Measurements from ENCODE around the gene PSTPIP1. TPM values are rescaled to one million over a fixed set of nuclear protein-coding genes. Genes with fewer than 3 reads are reported as not detected.

Gene PSTPIP1
- total and polyA plus RNA-seq, 10 of the 15 experiments (the other 5 are each of a cell fraction or from before 2014, with no cell fraction given) = 0.50 to 29.3 (median 14.5) TPM

DNA sequence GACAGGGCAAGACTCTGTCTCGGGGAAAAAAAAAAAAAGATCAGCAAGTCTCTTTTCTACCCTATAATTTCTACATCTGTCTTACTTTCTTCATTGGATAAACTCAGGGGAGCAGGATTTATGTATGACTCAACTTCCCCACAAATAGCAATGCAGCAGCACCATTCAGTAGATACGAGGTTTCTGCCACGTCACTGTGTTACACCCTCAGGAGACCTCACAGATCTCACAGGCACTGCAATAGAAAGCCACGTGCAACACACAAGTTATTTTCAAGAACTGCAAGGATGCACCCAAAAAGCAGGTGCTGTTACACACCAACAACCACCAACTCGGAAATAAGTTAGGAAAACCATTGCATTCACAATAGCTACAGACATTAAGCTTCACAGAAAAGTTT is 45.7 kb downstream of the PSTPIP1 start:
- in situ Hi-C loops (cut with MboI) (no loop called here), intact Hi-C loops (cut with micrococcal nuclease; ENCODE audit: unreplicated experiment) (no loop called here)
- no peaks in the 10 kb centered on the region for H3K79me2 ChIP-seq (ENCODE audit: control insufficient read depth, insufficient read depth, low read length)
- TF ChIP-seq, protein P1, sequence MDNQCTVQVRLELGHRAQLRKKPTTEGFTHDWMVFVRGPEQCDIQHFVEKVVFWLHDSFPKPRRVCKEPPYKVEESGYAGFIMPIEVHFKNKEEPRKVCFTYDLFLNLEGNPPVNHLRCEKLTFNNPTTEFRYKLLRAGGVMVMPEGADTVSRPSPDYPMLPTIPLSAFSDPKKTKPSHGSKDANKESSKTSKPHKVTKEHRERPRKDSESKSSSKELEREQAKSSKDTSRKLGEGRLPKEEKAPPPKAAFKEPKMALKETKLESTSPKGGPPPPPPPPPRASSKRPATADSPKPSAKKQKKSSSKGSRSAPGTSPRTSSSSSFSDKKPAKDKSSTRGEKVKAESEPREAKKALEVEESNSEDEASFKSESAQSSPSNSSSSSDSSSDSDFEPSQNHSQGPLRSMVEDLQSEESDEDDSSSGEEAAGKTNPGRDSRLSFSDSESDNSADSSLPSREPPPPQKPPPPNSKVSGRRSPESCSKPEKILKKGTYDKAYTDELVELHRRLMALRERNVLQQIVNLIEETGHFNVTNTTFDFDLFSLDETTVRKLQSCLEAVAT (IDR thresholded peaks at IDR 0.05) = no peak
- RAD21 ChIA-PET (ENCODE audit: unreplicated experiment) = interaction anchor here (0.6 kb wide), 1 partner anchor 11 kb away, joined by 3 read pairs; no protein-coding TSS in a partner anchor
- no peaks in the 10 kb centered on the region for H4K20me1 ChIP-seq (ENCODE audit: control insufficient read depth, insufficient read depth)
- no peak for FAIRE-seq
- no peak overlapping the region for H3K27ac ChIP-seq (ENCODE audit: control insufficient read depth, insufficient read depth)
- SMC1A ChIA-PET (ENCODE audit: uncharacterized antibody, unreplicated experiment) = interaction anchor here (0.9 kb wide), 1 partner anchor 10 kb away, joined by 3 read pairs; no protein-coding TSS in a partner anchor
- no TSS peak for BruUV-seq (replicated peaks)
- no peak overlapping the region for H2AFZ ChIP-seq (ENCODE audit: control insufficient read depth, low read depth, low read length)
- no peak for ATAC-seq
- no peaks in the 10 kb centered on the region; the same call in 2 of the 3 replicates for H3K9me3 ChIP-seq (replicated peaks; ENCODE audit: control insufficient read depth, insufficient read depth, low read length)
- H3K36me3 ChIP-seq (ENCODE audit: control insufficient read depth in 2 of 2, insufficient read depth in 2 of 2, low read length in 1 of 2) = peaks cover 0 to 7% of the 10 kb centered on the region in 2 experiments; a peak in 3 of 4 replicates
- POLR2A ChIA-PET = no interaction called here
- no peak for DNase-seq (ENCODE audit: low read depth, low spot score)
- no peak overlapping the region for H3K9ac ChIP-seq (ENCODE audit: control insufficient read depth, insufficient read depth, low read length)
- H3K4me2 ChIP-seq (ENCODE audit: control insufficient read depth, insufficient read depth) = no peak overlapping the region
- no peak overlapping the region for H3K4me3 ChIP-seq
- 31% methylated on average over 4 of the region's 5 CpGs for WGBS (ENCODE audit: insufficient coverage, insufficient replicate concordance, low lambda C conversion rate, missing lambda C conversion rate)
- no peaks in the 10 kb centered on the region for H3K4me1 ChIP-seq (ENCODE audit: control insufficient read depth, insufficient read depth, low read length)
- CTCF ChIA-PET = no interaction called here
- H3K27me3 ChIP-seq (replicated peaks in 1 of 2; ENCODE audit: control insufficient read depth in 2 of 2, insufficient read depth in 2 of 2, low read length in 1 of 2) = no peaks in the 10 kb centered on the region

DNA sequence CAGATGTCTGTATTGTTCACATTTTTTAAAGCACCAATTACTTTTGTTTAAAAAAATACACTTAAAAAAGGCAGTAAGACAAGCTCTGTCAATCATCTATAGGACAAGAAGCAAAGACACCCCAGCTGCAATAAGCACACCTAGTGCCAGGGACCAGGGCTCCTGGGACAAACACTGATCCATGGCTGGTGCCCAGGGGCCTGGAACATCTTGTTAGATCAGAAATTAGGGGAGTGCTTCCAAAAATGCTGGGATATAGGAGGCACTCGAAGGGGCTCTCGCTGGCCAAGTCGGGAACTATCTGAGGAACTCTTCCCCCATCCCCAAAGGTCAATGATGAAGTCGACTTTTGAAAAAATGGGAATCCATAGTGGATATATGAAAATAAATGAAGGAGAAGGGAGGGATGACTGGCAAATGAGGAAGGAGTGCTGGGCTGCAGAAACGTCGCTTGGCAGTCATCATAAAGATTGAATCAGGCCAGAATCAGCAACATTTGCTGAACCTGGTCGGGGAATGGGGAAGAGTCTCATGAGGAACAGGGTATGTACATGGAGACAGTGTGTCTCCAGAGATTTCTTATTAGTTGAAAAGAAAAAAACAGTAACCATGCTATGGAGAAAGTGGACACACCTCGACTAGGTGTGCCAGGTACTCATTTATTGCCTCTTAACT is 47.5 kb downstream of the PSTPIP1 start:
- Histone ChIP-seq H3K4me2 (ENCODE audit: control insufficient read depth, insufficient read depth) (no peak overlapping the region), H3K9me3 (replicated peaks; ENCODE audit: control insufficient read depth, insufficient read depth, low read length) (no peaks in the 10 kb centered on the region; the same call in 2 of the 3 replicates), H3K79me2 (ENCODE audit: control insufficient read depth, insufficient read depth, low read length) (no peaks in the 10 kb centered on the region), H3K27ac (ENCODE audit: control insufficient read depth, insufficient read depth) (no peak overlapping the region), H3K27me3 (replicated peaks in 1 of 2; ENCODE audit: control insufficient read depth in 2 of 2, insufficient read depth in 2 of 2, low read length in 1 of 2) (no peaks in the 10 kb centered on the region), H3K4me1 (ENCODE audit: control insufficient read depth, insufficient read depth, low read length) (no peaks in the 10 kb centered on the region), H2AFZ (ENCODE audit: control insufficient read depth, low read depth, low read length) (no peak overlapping the region), H3K9ac (ENCODE audit: control insufficient read depth, insufficient read depth, low read length) (no peak overlapping the region), H4K20me1 (ENCODE audit: control insufficient read depth, insufficient read depth) (no peaks in the 10 kb centered on the region), H3K4me3 (no peak overlapping the region), H3K36me3 (ENCODE audit: control insufficient read depth in 2 of 2, insufficient read depth in 2 of 2, low read length in 1 of 2) (peaks cover 0 to 6% of the 10 kb centered on the region in 2 experiments; a peak in 2 of 4 replicates)
- BruUV-seq (replicated peaks) = no TSS peak
- WGBS (ENCODE audit: insufficient coverage, insufficient replicate concordance, low lambda C conversion rate, missing lambda C conversion rate) = 89% methylated on average over 8 of the region's 8 CpGs
- ChIA-PET POLR2A (no interaction called here), CTCF (no interaction called here), SMC1A (ENCODE audit: uncharacterized antibody, unreplicated experiment) (no interaction called here), RAD21 (ENCODE audit: unreplicated experiment) (interaction anchor here (1.3 kb wide), 1 partner anchor 501 kb away, joined by 3 read pairs; no protein-coding TSS in a partner anchor)
- intact Hi-C loops (cut with micrococcal nuclease; ENCODE audit: unreplicated experiment) = no loop called here
- in situ Hi-C loops (cut with MboI) = no loop called here
- ATAC-seq = no peak
- DNase-seq (ENCODE audit: low read depth, low spot score) = no peak
- no peak for FAIRE-seq
- TF ChIP-seq RUNX3 (IDR thresholded peaks at IDR 0.05; ENCODE audit: low read length) = no peak
- no peak for TF ChIP-seq KDM1A (IDR thresholded peaks at IDR 0.05; ENCODE audit: borderline replicate concordance)
- no peak for TF ChIP-seq E4F1 (IDR thresholded peaks at IDR 0.05; ENCODE audit: borderline replicate concordance, partially characterized antibody)
- TF ChIP-seq HDAC6 (IDR thresholded peaks at IDR 0.05; ENCODE audit: unreplicated experiment) = no peak
- TF ChIP-seq, protein P2, sequence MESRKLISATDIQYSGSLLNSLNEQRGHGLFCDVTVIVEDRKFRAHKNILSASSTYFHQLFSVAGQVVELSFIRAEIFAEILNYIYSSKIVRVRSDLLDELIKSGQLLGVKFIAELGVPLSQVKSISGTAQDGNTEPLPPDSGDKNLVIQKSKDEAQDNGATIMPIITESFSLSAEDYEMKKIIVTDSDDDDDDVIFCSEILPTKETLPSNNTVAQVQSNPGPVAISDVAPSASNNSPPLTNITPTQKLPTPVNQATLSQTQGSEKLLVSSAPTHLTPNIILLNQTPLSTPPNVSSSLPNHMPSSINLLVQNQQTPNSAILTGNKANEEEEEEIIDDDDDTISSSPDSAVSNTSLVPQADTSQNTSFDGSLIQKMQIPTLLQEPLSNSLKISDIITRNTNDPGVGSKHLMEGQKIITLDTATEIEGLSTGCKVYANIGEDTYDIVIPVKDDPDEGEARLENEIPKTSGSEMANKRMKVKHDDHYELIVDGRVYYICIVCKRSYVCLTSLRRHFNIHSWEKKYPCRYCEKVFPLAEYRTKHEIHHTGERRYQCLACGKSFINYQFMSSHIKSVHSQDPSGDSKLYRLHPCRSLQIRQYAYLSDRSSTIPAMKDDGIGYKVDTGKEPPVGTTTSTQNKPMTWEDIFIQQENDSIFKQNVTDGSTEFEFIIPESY (IDR thresholded peaks at IDR 0.05) = no peak
